ENCODE data around the gene CAV3.

CAV3 gene

GRCh38 chr3:8734137-8734878 lies 706 bp downstream of the CAV3 start:
- Histone ChIP-seq H3K36me3 (ENCODE audit: control insufficient read depth, insufficient read depth, low read length) (no peaks in the 10 kb centered on the region), H3K27ac (ENCODE audit: insufficient read depth, low read length, poor library complexity, severe bottlenecking) (no peak overlapping the region), H3K4me3 (ENCODE audit: insufficient read depth, low read depth, low read length, poor library complexity, severe bottlenecking) (no peak overlapping the region), H3K4me1 (ENCODE audit: control insufficient read depth, insufficient read depth, low read length, poor library complexity, severe bottlenecking) (no peaks in the 10 kb centered on the region), H3K9me3 (ENCODE audit: control insufficient read depth, low read length) (no peaks in the 10 kb centered on the region), H3K27me3 (replicated peaks; ENCODE audit: control insufficient read depth, insufficient read depth, low read length, poor library complexity, severe bottlenecking) (no peaks in the 10 kb centered on the region)
- no peak for DNase-seq

GRCh38 chr3:8734908-8735307 lies 1.3 kb downstream of the CAV3 start:
- Histone ChIP-seq H3K9me3 (ENCODE audit: control insufficient read depth, low read length) (no peaks in the 10 kb centered on the region), H3K4me3 (ENCODE audit: insufficient read depth, low read depth, low read length, poor library complexity, severe bottlenecking) (no peak overlapping the region), H3K36me3 (ENCODE audit: control insufficient read depth, insufficient read depth, low read length) (no peaks in the 10 kb centered on the region), H3K27ac (ENCODE audit: insufficient read depth, low read length, poor library complexity, severe bottlenecking) (no peak overlapping the region), H3K27me3 (replicated peaks; ENCODE audit: control insufficient read depth, insufficient read depth, low read length, poor library complexity, severe bottlenecking) (no peaks in the 10 kb centered on the region), H3K4me1 (ENCODE audit: control insufficient read depth, insufficient read depth, low read length, poor library complexity, severe bottlenecking) (no peaks in the 10 kb centered on the region)
- no peak for DNase-seq

GRCh38 chr3:8736436-8736835 lies 2.8 kb downstream of the CAV3 start:
- no peaks in the 10 kb centered on the region for H3K4me1 ChIP-seq (ENCODE audit: control insufficient read depth, insufficient read depth, low read length, poor library complexity, severe bottlenecking)
- no peaks in the 10 kb centered on the region for H3K9me3 ChIP-seq (ENCODE audit: control insufficient read depth, low read length)
- no peaks in the 10 kb centered on the region for H3K36me3 ChIP-seq (ENCODE audit: control insufficient read depth, insufficient read depth, low read length)
- H3K27ac ChIP-seq (ENCODE audit: insufficient read depth, low read length, poor library complexity, severe bottlenecking) = no peak overlapping the region
- H3K27me3 ChIP-seq (replicated peaks; ENCODE audit: control insufficient read depth, insufficient read depth, low read length, poor library complexity, severe bottlenecking) = no peaks in the 10 kb centered on the region
- DNase-seq = no peak
- H3K4me3 ChIP-seq (ENCODE audit: insufficient read depth, low read depth, low read length, poor library complexity, severe bottlenecking) = no peak overlapping the region

GRCh38 chr3:8737301-8737700 lies 3.7 kb downstream of the CAV3 start:
- no peak overlapping the region for H3K27ac ChIP-seq (ENCODE audit: insufficient read depth, low read length, poor library complexity, severe bottlenecking)
- no peaks in the 10 kb centered on the region for H3K36me3 ChIP-seq (ENCODE audit: control insufficient read depth, insufficient read depth, low read length)
- no peaks in the 10 kb centered on the region for H3K4me1 ChIP-seq (ENCODE audit: control insufficient read depth, insufficient read depth, low read length, poor library complexity, severe bottlenecking)
- H3K4me3 ChIP-seq (ENCODE audit: insufficient read depth, low read depth, low read length, poor library complexity, severe bottlenecking) = no peak overlapping the region
- DNase-seq = no peak
- no peaks in the 10 kb centered on the region for H3K27me3 ChIP-seq (replicated peaks; ENCODE audit: control insufficient read depth, insufficient read depth, low read length, poor library complexity, severe bottlenecking)
- H3K9me3 ChIP-seq (ENCODE audit: control insufficient read depth, low read length) = no peaks in the 10 kb centered on the region

- Histone ChIP-seq H3K27ac (ENCODE audit: insufficient read depth, low read length, poor library complexity, severe bottlenecking) (no peak overlapping the region), H3K27me3 (replicated peaks; ENCODE audit: control insufficient read depth, insufficient read depth, low read length, poor library complexity, severe bottlenecking) (no peaks in the 10 kb centered on the region), H3K4me1 (ENCODE audit: control insufficient read depth, insufficient read depth, low read length, poor library complexity, severe bottlenecking) (no peaks in the 10 kb centered on the region), H3K9me3 (ENCODE audit: control insufficient read depth, low read length) (no peaks in the 10 kb centered on the region), H3K4me3 (ENCODE audit: insufficient read depth, low read depth, low read length, poor library complexity, severe bottlenecking) (no peak overlapping the region), H3K36me3 (ENCODE audit: control insufficient read depth, insufficient read depth, low read length) (no peaks in the 10 kb centered on the region)
- no peak for DNase-seq
Observed at GRCh38 chr3:8737823-8738222, 4.2 kb downstream of the CAV3 start.

- Histone ChIP-seq H3K27me3 (replicated peaks; ENCODE audit: control insufficient read depth, insufficient read depth, low read length, poor library complexity, severe bottlenecking) (no peaks in the 10 kb centered on the region), H3K27ac (ENCODE audit: insufficient read depth, low read length, poor library complexity, severe bottlenecking) (no peak overlapping the region), H3K4me1 (ENCODE audit: control insufficient read depth, insufficient read depth, low read length, poor library complexity, severe bottlenecking) (no peaks in the 10 kb centered on the region), H3K36me3 (ENCODE audit: control insufficient read depth, insufficient read depth, low read length) (no peaks in the 10 kb centered on the region), H3K9me3 (ENCODE audit: control insufficient read depth, low read length) (no peaks in the 10 kb centered on the region), H3K4me3 (ENCODE audit: insufficient read depth, low read depth, low read length, poor library complexity, severe bottlenecking) (no peak overlapping the region)
- no peak for DNase-seq
Observed at GRCh38 chr3:8738639-8739038, 5.0 kb downstream of the CAV3 start.

- Histone ChIP-seq H3K27ac (ENCODE audit: insufficient read depth, low read length, poor library complexity, severe bottlenecking) (no peak overlapping the region), H3K4me3 (ENCODE audit: insufficient read depth, low read depth, low read length, poor library complexity, severe bottlenecking) (no peak overlapping the region), H3K9me3 (ENCODE audit: control insufficient read depth, low read length) (no peaks in the 10 kb centered on the region), H3K27me3 (replicated peaks; ENCODE audit: control insufficient read depth, insufficient read depth, low read length, poor library complexity, severe bottlenecking) (no peaks in the 10 kb centered on the region), H3K4me1 (ENCODE audit: control insufficient read depth, insufficient read depth, low read length, poor library complexity, severe bottlenecking) (no peaks in the 10 kb centered on the region), H3K36me3 (ENCODE audit: control insufficient read depth, insufficient read depth, low read length) (no peaks in the 10 kb centered on the region)
- DNase-seq = no peak
Observed at GRCh38 chr3:8739757-8740504, 6.3 kb downstream of the CAV3 start.

GRCh38 chr3:8741581-8742261 lies 8.1 kb downstream of the CAV3 start:
- DNase-seq = no peak
- H3K4me3 ChIP-seq (ENCODE audit: insufficient read depth, low read depth, low read length, poor library complexity, severe bottlenecking) = no peak overlapping the region

GRCh38 chr3:8743021-8743601 lies 9.5 kb downstream of the CAV3 start:
- DNase-seq = no peak
- H3K27ac ChIP-seq (ENCODE audit: insufficient read depth, low read length, poor library complexity, severe bottlenecking) = no peak overlapping the region
- H3K36me3 ChIP-seq (ENCODE audit: control insufficient read depth, insufficient read depth, low read length) = no peaks in the 10 kb centered on the region
- H3K9me3 ChIP-seq (ENCODE audit: control insufficient read depth, low read length) = no peaks in the 10 kb centered on the region
- H3K27me3 ChIP-seq (replicated peaks; ENCODE audit: control insufficient read depth, insufficient read depth, low read length, poor library complexity, severe bottlenecking) = no peaks in the 10 kb centered on the region
- no peak overlapping the region for H3K4me3 ChIP-seq (ENCODE audit: insufficient read depth, low read depth, low read length, poor library complexity, severe bottlenecking)
- H3K4me1 ChIP-seq (ENCODE audit: control insufficient read depth, insufficient read depth, low read length, poor library complexity, severe bottlenecking) = no peaks in the 10 kb centered on the region

More at GRCh38 chr3:8741581-8742261, 8.1 kb downstream of the CAV3 start:
- H3K4me1 ChIP-seq (ENCODE audit: control insufficient read depth, insufficient read depth, low read length, poor library complexity, severe bottlenecking) = no peaks in the 10 kb centered on the region
- H3K36me3 ChIP-seq (ENCODE audit: control insufficient read depth, insufficient read depth, low read length) = no peaks in the 10 kb centered on the region
- H3K27me3 ChIP-seq (replicated peaks; ENCODE audit: control insufficient read depth, insufficient read depth, low read length, poor library complexity, severe bottlenecking) = no peaks in the 10 kb centered on the region
- no peaks in the 10 kb centered on the region for H3K9me3 ChIP-seq (ENCODE audit: control insufficient read depth, low read length)
- H3K27ac ChIP-seq (ENCODE audit: insufficient read depth, low read length, poor library complexity, severe bottlenecking) = no peak overlapping the region
